KMS-11 (cell line): ENCODE measurements around the gene SPATA6L.
"Not testable (repeated sequence)": the region's sequence is repeated elsewhere in the genome, so short reads cannot be mapped to it uniquely, and the experiment has no call there.

Experiments used
- H2AFZ ChIP-seq: fragments of 200-600 bp; sonication (generic); 2 replicates; pipeline ENCODE4 v1.6.1; 2016; ENCODE audit warnings: antibody characterized with exemption, mixed run types, low read depth
- H3K27ac ChIP-seq: fragments of 200-600 bp; sonication (generic); 2 replicates; pipeline ENCODE4 v1.6.1; 2016; ENCODE audit warnings: mild to moderate bottlenecking, mixed run types
- H3K27me3 ChIP-seq: fragments of 200-600 bp; sonication (generic); 2 replicates; pipeline ENCODE4 v1.6.1; 2017; ENCODE audit warnings: mild to moderate bottlenecking, low read depth, mixed run types, moderate library complexity; ENCODE audit not compliant: insufficient read depth
- H3K36me3 ChIP-seq: fragments of 200-600 bp; sonication (generic); 2 replicates; pipeline ENCODE4 v1.6.1; 2017; ENCODE audit warnings: mild to moderate bottlenecking, mixed run types; ENCODE audit not compliant: insufficient read depth
- H3K4me1 ChIP-seq: fragments of 200-600 bp; sonication (generic); 2 replicates; pipeline ENCODE4 v1.6.1; 2016; ENCODE audit warnings: mild to moderate bottlenecking, low read depth, mixed run types; ENCODE audit not compliant: poor library complexity, severe bottlenecking
- H3K4me2 ChIP-seq: fragments of 200-600 bp; sonication (generic); 2 replicates; pipeline ENCODE4 v1.7.0; 2016; ENCODE audit warnings: mild to moderate bottlenecking, mixed run types
- H3K4me3 ChIP-seq: fragments of 200-600 bp; sonication (generic); IDR thresholded peaks from 2 replicates; pipeline ENCODE4 v1.6.1; 2017; ENCODE audit warnings: low read depth, low read length, mixed read lengths; ENCODE audit not compliant: insufficient read depth
- H3K79me2 ChIP-seq: fragments of 200-600 bp; sonication (generic); 2 replicates; pipeline ENCODE4 v1.6.1; 2016; ENCODE audit warnings: low read depth, mixed run types; ENCODE audit not compliant: insufficient read depth
- H3K9ac ChIP-seq: fragments of 200-600 bp; sonication (generic); 2 replicates; pipeline ENCODE4 v1.6.1; 2016; ENCODE audit warnings: mild to moderate bottlenecking, mixed run types
- H4K20me1 ChIP-seq: fragments of 200-600 bp; sonication (generic); 2 replicates; pipeline ENCODE4 v1.6.1; 2016; ENCODE audit warnings: mild to moderate bottlenecking, mixed run types; ENCODE audit not compliant: insufficient read depth
- CTCF ChIP-seq: fragments of 200-600 bp; sonication (generic); conservative IDR thresholded peaks from 2 replicates; pipeline ENCODE4 v1.6.1; 2017; ENCODE audit warnings: low read depth, mild to moderate bottlenecking, antibody characterized with exemption, low read length, moderate library complexity, mixed read lengths

SPATA6L gene

GRCh38 chr9:4661611-4662010, 4.7 kb downstream of the SPATA6L start:
- TF ChIP-seq CTCF = no peak
- Histone ChIP-seq H2AFZ (peak overlapping the region; percentile 65), H3K27ac (peak overlapping the region; percentile 40; the same call in 1 of the 2 replicates), H3K9ac (peak overlapping the region; percentile 49; the same call in 1 of the 2 replicates), H3K27me3 (no peaks in the 10 kb centered on the region; the same call in 1 of the 2 replicates), H3K4me1 (peaks cover 29% of the 10 kb centered on the region), H4K20me1 (no peaks in the 10 kb centered on the region), H3K36me3 (no peaks in the 10 kb centered on the region), H3K4me3 (no peak overlapping the region), H3K4me2 (peak overlapping the region; percentile 56), H3K79me2 (no peaks in the 10 kb centered on the region)

- H3K9ac ChIP-seq = peak overlapping the region; percentile 49; the same call in 1 of the 2 replicates
- H3K27me3 ChIP-seq = no peaks in the 10 kb centered on the region; the same call in 1 of the 2 replicates
- H3K4me3 ChIP-seq = no peak overlapping the region
- H3K27ac ChIP-seq = no peak overlapping the region
- H3K36me3 ChIP-seq = no peaks in the 10 kb centered on the region
- H3K4me1 ChIP-seq = peaks cover 29% of the 10 kb centered on the region
- H2AFZ ChIP-seq = peak overlapping the region; percentile 65; the same call in 1 of the 2 replicates
- H3K79me2 ChIP-seq = no peaks in the 10 kb centered on the region
- H4K20me1 ChIP-seq = no peaks in the 10 kb centered on the region
- TF ChIP-seq CTCF = no peak
- peak overlapping the region; percentile 56 for H3K4me2 ChIP-seq
These were observed 5.1 kb downstream of the SPATA6L start for GRCh38 chr9:4661165-4661564.

GRCh38 chr9:4660665-4661064, 5.6 kb downstream of the SPATA6L start:
- not testable (repeated sequence) for H3K4me3 ChIP-seq, H3K9ac ChIP-seq, H3K27ac ChIP-seq, H2AFZ ChIP-seq, H3K36me3 ChIP-seq, H3K27me3 ChIP-seq, H3K79me2 ChIP-seq, H4K20me1 ChIP-seq, H3K4me2 ChIP-seq
- H3K4me1 ChIP-seq = peaks cover 30% of the 10 kb centered on the region

- no peak overlapping the region for H2AFZ ChIP-seq
- no peak overlapping the region for H3K9ac ChIP-seq
- no peaks in the 10 kb centered on the region for H3K36me3 ChIP-seq
- no peaks in the 10 kb centered on the region for H3K27me3 ChIP-seq
- peaks cover 14% of the 10 kb centered on the region for H3K4me1 ChIP-seq
- H3K4me3 ChIP-seq = no peak overlapping the region
- H3K79me2 ChIP-seq = no peaks in the 10 kb centered on the region
- no peaks in the 10 kb centered on the region for H4K20me1 ChIP-seq
- H3K27ac ChIP-seq = no peak overlapping the region
- no peak overlapping the region for H3K4me2 ChIP-seq
- TF ChIP-seq CTCF = no peak
These were observed 8.7 kb downstream of the SPATA6L start for GRCh38 chr9:4657426-4658159.

GRCh38 chr9:4656621-4657020, 9.7 kb downstream of the SPATA6L start:
- Histone ChIP-seq H3K36me3 (no peaks in the 10 kb centered on the region), H3K9ac (no peak overlapping the region), H3K4me3 (no peak overlapping the region), H3K27ac (no peak overlapping the region), H3K79me2 (no peaks in the 10 kb centered on the region), H3K27me3 (no peaks in the 10 kb centered on the region), H4K20me1 (no peaks in the 10 kb centered on the region), H3K4me2 (no peak overlapping the region), H3K4me1 (peaks cover 12% of the 10 kb centered on the region), H2AFZ (no peak overlapping the region)
- TF ChIP-seq CTCF = no peak

- not testable (repeated sequence) for H3K4me1 ChIP-seq, H2AFZ ChIP-seq, H3K27ac ChIP-seq, H3K27me3 ChIP-seq, H3K4me3 ChIP-seq, H3K4me2 ChIP-seq, H3K36me3 ChIP-seq, H3K79me2 ChIP-seq, H4K20me1 ChIP-seq, H3K9ac ChIP-seq
These were observed 10.1 kb downstream of the SPATA6L start for GRCh38 chr9:4656196-4656595.
